NCI-H2029 (cell line): Measurements from ENCODE around the gene CPNE7.

Experiments used
- DNase-seq: peaks from one replicate; lab custom pipeline; 2025; lab: John Stamatoyannopoulos, UW

Gene CPNE7

DNA sequence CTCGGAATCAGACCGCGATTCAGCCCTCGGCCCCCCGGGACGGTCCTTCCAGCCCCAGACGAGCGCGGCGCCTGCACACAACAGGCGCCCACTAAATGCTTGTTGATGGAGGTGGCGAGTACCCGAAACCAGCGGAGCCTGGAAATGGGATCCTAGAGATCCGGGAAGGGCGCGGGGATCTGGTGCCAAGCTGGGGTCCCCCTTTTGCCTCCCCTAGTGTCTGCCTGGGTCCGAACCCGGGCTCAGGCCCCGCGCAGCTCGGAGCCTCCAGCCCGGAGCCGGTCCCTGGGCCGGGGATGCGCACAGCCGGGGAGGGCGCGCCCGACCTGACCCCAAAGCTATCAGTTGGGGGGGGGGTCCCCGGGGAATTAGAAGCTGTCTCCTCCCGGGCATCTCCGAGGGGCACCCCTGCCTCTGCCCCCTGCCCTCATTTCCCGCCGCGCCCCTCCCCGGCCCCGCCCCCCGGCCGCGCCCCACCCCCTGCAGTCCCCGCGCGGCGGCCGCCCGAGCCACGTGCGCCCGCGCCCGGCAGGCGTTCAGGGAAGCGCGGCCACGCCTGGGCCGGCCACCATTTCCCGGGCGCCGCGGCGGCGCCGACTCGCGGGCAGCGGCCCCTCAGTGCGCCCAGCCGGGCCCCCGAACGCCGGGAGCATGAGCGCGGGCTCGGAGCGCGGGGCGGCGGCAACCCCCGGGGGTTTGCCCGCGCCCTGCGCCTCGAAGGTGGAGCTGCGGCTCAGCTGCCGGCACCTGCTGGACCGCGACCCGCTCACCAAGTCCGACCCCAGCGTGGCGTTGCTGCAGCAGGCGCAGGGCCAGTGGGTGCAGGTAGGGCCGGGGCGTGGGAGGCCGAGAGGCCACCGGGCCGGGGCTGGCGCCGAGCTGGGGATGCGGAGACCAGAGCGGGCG lies at the start of gene CPNE7:
Gene CPNE7 (plus strand): TSS at position 512 of the 906 bp plus-strand sequence. CDS start 140 bp downstream, at position 652.
- DNase-seq: no peak

DNA sequence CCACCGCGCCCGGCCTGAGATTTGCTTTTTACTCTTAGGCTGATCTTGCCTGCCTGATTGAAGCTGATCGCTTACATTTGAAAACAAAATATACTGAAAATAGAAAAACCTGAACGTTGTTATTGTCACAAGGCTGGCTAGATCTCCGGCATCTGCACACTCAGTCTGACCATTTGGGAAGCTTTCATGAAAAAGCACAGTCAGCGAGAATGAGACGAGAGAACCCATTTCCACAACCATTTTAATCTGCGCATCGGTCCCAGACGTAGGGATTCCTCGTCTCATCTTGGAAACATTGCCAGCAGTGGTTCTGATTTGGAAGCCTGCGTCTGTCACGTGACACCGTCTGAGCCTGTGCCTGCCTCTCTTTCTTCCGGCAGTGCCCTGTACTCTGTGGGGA lies 46.5 kb upstream of the CPNE7 start:
- no peak for DNase-seq

DNA sequence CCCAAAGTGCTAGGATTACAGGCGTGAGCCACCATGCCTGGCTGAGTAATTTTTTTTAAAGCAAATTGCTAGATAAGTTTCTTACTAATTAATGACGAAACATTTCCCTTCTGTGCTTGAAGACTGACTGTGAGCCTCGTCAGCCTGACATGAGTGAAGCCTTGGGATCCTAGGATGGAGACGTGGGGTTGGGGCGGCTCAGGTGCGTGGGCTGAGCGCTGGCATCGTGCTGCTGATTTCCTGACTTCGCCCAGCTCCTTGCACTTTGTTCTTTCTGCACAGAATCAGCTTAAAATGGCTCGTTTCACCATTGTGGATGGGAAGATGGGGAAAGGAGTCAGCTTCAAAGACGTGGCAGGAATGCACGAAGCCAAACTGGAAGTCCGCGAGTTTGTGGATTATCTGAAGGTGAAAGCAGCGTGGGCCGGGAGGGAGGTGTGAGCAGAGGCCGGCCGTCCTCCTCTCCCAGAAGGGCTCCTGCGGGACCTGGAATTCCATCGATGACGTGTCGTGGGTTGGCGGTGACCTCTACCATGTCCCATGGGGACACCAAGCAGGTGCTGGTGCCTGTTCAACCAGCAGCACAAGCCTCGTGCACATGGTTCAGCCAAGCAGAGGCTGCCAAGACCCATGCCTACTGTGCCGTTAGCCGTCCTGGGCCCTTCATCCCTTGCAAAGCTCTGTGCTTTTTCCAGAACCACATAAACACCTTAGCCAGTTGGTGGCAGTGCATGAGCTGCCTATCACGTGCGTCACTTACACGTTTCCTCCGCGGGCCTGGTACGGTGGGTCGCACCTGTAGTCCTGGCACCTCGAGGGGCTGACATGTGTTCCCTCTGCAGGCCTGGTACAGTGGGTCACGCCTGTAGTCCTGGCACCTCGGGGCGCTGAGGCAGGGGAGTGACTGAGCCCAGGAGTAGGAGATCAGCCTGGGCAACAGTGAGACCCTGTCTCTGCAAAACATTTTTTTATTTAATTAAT lies 44.9 kb upstream of the CPNE7 start:
- DNase-seq: no peak

DNA sequence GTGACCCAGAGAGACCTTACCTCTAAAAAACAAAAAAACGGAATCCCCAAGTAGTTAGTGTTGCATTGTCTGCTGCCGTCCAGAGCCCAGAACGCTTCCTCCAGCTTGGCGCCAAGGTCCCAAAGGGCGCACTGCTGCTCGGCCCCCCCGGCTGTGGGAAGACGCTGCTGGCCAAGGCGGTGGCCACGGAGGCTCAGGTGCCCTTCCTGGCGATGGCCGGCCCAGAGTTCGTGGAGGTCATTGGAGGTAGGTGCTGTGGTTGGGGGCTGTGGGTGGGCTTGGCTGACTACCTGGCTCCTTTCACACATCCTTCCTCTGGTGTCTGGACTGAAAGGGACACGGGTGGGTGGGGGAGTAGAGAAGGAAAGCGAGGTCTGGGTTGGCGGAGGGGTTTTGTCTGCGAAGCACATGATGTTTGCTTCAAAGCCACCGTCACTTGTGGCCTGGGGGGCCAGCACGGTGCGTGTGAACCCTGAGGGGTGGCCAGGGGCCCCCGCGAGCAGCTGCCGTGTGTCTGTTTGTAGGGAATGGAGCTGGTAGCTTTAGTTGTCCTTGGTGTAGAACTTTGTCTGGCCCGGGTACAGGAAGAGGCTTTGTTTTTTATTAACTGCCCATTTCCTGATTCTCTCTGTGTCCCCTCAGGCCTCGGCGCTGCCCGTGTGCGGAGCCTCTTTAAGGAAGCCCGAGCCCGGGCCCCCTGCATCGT lies 43.6 kb upstream of the CPNE7 start:
- DNase-seq: no peak

DNA sequence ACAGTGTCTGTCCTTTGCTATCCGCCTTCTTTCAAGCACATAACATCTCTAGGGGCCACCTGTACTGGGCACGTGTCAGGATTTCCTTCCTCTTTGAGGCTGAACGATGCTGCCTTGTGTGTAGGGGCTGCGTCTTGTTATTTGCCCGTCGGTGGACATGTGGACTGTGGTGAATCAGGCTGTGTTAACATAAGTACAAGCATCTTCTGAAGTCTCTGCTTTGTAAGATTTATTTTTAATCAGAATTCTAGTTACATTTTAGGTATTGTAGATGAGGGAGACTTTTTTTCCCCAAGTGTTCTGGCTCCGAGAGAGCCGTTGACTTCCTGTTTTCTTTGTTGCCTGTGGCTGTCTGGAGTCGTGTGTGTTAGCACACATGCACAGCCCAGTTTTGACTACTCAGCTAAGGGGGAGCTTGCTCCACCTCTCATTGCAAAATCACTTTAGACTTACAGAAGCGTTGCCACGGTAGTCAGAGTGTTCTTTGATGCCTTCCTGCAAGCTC lies 41.3 kb upstream of the CPNE7 start:
- DNase-seq: no peak

DNA sequence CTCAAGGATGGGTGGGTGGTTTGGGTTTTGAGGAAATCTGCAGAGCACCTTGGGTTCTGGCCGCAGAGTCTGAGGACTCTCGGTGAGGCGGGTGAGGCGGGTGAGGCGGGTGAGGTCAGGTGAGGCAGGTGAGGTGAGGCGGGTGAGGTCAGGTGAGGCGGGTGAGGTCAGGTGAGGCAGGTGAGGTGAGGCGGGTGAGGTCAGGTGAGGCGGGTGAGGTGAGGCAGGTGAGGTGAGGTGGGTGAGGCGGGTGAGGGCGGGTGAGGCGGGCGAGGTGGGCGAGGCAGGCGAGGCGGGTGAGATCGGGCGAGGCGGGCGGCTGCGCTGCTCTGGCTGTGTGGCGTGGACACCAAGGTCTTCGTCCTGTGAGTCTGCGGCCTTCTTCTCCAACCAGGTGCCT lies 39.2 kb upstream of the CPNE7 start:
- no peak for DNase-seq

DNA sequence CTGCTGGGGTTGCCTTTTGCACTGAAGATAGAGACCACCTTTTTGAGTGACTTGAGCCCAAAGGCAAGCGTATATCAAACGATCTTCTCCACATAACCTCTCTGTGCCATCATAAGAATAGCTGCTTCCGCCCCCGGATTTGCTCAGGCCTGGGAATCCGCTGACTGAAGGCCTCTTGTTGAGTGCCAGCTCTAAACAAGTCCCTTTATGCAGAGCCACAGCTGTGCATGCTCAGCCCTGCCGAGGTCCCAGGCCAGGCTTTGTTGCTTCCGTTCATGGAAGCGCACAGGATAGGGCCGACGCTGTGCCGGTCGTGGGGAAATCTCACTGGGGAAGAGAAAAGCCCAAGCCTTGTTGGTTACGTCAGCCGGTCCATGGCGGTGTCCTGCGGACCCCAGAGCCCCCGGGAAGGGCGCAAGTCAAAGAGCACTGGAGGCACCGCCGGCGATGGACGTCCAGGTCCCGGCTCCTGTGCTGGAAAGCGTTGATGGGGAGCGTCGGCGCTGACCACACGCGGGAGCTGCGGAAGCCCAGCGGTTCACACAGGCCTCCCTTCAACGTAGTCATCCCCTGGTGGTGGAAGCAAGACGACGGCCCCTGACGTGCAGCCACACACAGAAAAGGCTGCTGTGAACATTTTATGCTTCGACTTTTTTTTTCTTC lies 38.5 kb upstream of the CPNE7 start:
- no peak for DNase-seq

DNA sequence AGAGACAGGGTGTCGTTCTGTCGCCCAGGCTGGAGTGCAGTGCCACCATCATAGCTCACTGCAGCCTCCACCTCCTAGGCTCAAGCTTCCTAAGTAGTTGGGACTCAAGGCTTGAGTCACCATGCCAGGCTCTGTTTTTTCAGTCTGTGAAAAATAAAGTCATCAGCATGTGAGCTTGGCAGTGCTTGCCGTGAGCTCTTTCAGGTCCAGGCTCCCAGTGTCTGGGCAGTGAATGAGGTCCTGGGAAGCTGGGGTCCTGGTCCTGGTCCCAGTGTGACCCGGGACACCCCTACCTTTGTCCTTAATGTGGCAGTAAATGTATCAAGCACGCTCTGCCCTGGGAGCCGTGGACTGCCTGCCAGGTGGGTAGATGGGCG lies 38.0 kb upstream of the CPNE7 start:
- no peak for DNase-seq

DNA sequence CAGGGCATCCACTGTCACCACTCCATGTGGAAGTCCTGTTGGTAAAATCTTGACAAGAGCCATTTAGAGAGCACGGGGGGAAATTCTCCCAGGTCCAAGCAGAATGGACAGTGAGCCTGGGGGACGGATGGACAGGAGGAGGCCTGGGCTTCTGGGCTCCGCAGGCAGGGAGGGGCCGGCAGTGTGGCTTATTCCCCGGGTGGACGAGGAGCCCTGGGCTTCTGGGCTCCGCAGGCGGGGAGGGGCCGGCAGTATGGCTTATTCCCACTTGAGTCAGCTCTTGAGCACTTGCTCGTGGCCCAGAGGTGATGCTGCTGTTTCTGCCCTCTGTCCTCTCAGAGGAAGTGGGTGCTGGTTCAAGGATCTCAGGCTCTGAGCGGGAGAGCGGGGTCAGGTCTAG lies 37.3 kb upstream of the CPNE7 start:
- DNase-seq: no peak

DNA sequence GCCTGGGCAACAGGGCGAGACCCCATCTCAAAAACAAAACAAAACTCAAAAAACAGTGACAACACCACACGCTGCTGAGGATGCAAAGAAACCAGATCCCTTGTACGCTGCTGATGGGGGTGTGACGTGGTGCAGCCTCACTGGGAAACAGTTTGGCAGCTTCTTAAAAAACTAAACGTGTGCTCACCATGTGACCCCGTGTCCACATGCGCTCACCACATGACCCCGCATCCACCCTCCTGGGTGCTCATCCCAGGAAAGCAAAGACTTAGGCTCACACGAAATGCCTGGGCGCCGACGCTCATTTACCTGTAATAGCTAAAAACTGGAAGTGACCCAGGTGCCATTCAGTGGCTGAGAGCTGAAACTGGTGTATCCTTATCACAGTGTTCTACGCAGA lies 35.0 kb upstream of the CPNE7 start:
- DNase-seq: no peak

DNA sequence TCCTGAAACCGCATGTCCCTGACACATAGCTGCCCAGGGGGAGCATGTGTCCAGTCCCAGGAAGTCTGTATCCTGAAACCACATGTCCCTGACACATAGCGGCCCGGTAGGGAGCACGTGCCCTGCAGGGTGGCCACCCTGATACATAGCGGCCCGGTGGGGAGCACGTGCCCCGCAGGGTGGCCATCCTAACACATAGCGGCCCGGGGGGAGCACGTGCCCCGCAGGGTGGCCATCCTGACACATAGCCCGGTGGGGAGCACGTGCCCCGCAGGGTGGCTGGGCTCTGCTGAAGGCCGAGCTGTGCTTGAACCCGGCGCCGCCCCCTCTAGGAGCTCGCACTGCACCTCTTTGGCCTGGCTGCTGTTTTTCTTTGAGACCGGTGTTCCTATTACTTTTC lies 33.8 kb upstream of the CPNE7 start:
- DNase-seq: no peak

DNA sequence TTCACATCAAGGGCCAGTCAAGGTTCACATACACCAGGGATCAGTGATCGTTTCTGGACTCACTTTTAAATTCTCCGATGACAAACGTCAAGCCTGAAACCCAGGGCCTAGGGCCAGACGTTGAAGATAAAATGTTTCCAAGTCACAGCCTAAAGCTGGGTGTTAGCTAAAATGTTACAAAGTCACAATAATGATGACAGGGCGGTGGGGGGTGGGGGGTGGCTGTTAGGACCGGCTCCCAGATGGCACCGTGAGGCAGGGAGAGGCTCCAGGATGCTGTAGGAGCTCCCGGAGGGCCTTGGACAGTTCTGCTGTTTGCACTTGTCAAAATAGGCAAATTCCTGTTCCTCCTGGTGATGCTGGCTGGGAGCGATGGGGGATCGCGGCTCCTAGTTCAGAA lies 31.4 kb upstream of the CPNE7 start:
- DNase-seq: no peak

DNA sequence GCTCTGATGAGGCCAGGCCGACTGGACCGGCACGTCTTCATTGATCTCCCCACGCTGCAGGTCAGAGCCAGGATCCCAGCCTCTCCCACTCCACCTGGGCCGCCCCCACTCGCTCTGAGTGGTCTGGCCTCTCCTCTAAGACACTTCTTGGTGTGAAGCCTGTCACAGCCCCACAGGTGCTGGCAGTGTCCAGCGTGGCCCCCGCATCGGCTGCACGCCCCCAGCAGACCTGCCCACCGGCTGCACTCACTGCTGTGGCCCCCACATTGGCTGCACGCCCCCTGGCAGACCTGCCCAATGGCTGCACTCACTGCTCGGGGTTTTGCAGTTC lies 30.9 kb upstream of the CPNE7 start:
- no peak for DNase-seq

DNA sequence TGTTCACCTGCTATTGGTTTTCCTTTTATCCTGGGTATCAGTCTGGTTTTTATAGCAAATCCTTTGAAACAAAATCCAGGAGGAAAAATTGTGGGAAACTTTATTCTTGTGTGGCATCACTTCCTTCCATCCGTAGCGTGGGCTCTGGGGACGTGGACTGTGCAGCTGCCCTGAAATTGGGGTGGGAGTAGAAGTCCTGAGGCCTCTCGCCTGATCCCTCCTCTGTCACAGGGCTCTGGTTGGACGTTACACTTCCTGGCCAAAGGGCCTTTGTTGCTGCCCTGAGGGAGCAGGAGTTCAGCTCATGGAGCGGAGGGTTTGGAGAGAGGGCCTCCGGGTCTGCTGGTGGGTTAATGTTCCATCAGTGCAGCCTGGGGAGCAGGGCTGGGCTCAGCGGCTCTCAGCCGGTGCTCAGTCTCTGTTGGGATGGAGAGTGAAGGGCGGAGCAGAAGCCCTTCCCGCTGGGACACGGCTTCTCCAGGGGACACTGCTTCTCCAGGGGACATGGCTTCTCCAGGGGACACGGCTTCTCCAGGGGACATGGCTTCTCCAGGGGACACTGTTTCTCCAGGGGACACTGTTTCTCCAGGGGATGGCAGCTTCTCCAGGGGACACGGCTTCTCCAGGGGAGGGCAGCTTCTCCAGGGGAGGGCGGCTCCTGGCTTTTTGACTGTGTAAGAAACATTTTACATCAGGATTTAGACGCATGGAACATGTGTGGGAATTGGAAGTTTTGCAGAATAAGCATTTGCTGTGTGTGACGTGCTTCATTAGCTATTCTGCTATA lies 30.3 kb upstream of the CPNE7 start:
- no peak for DNase-seq

DNA sequence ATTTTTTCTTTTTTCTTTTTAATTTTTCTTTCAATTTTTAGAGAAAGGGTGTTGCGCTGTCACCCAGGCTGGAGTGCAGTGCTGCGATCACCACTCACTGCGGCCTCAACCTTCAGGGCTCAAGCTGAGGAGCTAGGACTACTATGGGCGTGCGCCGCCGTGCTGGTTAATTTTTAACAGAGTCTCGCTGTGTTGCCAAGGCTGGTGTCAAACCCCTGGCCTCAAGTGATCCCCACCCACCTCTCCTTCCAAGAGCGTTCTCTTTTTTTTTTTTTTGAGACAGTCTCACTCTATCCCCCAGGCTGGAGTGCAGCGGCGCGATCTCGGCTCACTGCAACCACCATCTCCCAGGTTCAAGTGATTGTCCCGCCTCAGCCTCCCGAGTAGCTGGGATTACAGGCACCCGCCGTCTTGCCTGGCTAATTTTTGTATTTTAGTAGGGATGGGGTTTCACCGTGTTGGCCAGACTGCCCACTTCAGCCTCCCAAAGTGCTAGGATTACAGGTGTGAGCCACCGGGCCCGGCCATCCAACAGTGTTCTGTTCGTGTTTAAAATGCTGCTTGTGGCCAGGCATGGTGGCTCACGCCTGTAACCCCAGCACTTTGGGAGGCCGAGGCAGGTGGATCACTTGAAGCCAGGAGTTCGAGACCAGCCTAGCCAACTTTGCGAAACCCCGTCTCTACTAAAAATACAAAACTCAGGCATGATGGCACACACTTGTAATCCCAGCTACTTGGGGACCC lies 29.6 kb upstream of the CPNE7 start:
- no peak for DNase-seq

DNA sequence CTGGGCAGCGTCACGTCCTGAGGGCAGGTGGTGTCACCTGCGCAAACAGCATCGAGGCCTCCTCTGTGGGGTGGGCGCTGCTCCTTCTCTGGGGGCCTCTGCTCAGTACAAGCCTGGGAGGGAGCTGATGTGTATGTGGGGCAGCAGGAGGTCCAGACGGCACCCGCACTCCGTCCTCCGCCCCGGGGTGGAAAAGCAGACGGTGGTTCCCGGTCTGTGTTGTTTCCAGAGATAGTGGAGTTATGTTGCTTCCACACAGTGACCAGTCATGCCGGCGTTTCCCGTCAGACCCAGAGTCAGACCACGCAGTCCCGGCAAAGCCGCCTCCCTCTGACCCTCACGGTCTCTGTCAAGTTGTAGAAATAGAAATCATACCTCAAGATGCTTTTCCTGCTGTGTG lies 28.8 kb upstream of the CPNE7 start:
- no peak for DNase-seq

DNA sequence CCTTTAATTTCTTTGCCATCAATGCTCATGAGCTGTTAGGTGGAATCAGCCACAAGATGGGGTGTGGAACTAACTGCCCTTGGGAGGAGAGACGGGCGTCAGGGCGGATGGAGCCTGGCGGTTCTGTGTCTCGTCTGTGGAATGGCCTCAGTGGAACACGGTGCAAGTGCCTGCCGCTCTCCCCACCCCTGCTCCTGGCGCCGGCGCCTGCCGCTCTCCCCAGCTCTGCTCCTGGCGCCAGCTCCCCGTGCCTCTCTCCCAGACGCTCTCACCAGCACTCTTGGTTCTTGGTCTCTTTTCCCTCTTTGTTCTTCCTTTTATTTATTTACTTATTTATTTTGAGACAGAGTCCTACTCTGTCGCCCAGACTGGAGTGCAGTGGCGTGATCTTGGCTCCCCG lies 28.3 kb upstream of the CPNE7 start:
- no peak for DNase-seq

DNA sequence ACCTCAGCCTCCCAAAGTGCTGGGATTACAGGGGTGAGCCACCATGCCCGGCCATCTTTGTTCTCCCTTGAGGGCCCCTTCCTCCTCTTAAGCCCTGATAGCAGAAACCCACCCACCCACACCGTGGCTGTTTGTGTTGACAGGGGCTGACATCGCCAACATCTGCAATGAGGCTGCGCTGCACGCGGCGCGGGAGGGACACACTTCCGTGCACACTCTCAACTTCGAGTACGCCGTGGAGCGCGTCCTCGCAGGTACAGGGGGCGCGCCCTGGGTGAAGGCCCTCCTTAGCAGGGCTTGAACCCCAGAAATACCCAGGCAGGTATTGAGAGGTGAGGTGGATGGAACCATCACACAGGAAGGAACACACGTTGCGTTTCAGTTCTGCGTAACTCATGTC lies 27.7 kb upstream of the CPNE7 start:
- DNase-seq: no peak

DNA sequence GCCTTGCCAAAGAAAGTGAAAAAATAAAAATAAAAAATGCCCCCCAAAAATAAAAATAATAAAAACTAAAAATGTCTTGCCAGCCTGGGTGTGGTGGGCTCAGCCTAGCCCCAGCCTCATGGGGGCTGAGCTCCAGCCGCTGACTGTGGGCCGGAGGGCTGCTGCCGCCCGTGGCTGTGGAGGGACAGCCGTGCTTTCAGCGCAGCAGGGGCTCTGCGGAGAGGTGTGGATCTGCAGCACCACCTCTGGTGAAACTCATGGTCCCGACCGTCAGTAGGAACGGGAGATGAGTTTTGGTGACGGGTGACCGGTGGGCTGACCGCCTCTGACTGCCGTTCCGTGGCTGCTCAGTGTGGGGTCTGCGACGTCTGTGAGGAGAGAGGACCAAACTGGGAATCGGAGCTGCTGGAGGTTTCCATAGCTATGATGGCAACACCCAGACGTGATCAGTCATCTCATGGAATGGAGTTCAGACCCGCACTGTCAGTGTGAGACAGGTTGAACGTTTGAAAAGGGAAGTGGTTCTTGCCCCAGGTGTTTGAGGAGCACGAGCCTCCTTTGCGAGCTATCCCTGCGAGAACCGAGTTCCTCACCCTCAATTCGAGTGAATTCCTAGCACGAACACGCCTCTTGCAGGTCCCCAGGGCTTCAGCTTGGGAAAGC lies 27.1 kb upstream of the CPNE7 start:
- no peak for DNase-seq
